Brain microvascular endothelial cell (primary cell): Measurements from ENCODE around the gene RBM39.
"Not testable (repeated sequence)": the region's sequence is repeated elsewhere in the genome, so short reads cannot be mapped to it uniquely, and the experiment has no call there.

Experiments
- DNase-seq: peaks from one replicate; pipeline ENCODE4 v3.0.0-alpha.2; 2020
- H3K27ac ChIP-seq: fragments of 250-450 bp; sonication (Bioruptor Pico); 2 replicates; pipeline ENCODE4 v1.5.1; 2020; ENCODE audit warnings: mild to moderate bottlenecking, moderate library complexity
- H3K27me3 ChIP-seq: fragments of 250-450 bp; sonication (Bioruptor Pico); replicated peaks from 2 replicates; pipeline ENCODE4 v1.5.1; 2020; ENCODE audit warnings: mild to moderate bottlenecking
- H3K36me3 ChIP-seq: fragments of 250-450 bp; sonication (Bioruptor Pico); replicated peaks from 2 replicates; pipeline ENCODE4 v1.5.1; 2020; ENCODE audit warnings: mild to moderate bottlenecking
- H3K4me3 ChIP-seq: 2 replicates; pipeline ENCODE4 v1.5.1; 2011; ENCODE audit warnings: low read depth, mild to moderate bottlenecking, control low read depth, low read length, moderate library complexity
- in situ Hi-C: cut with HindIII; loops from 2 replicates; pipeline ENCODE4 v1.10.0; 2017; ENCODE audit warnings: low sequenced_read_pairs, low pct_ligation_motif_present
- TF ChIP-seq, protein P1 (sequence below): IDR thresholded peaks from 2 replicates; pipeline ENCODE4 v1.5.1; 2011; ENCODE audit warnings: low read depth, mild to moderate bottlenecking, moderate library complexity, low read length, control low read depth, inconsistent platforms; ENCODE audit errors: missing control alignments

Gene RBM39

DNA sequence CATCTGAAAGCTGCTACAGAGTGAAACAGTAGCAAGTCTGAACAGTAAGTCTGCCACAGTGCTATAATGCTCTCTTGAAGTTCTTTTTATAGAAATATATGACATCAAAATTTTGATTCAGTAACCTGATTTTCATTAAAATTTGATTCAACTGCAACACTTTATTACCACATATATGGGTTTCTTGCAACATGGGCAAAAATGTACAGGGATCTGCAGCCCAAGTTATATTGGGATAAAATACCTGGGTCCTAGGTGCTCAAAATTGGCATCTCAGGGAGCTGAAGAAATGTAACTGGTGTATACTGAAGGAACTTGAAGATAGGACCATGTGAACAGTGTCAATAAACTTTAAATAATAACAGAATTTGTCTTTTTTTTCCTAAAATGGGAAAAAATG is 32.0 kb downstream of the RBM39 start:
- in situ Hi-C loops = no loop called here
- no peak for DNase-seq
- Histone ChIP-seq H3K27ac (no peak overlapping the region), H3K4me3 (no peak overlapping the region), H3K36me3 (peaks cover 77% of the 10 kb centered on the region), H3K27me3 (no peaks in the 10 kb centered on the region)
- TF ChIP-seq, protein P1, sequence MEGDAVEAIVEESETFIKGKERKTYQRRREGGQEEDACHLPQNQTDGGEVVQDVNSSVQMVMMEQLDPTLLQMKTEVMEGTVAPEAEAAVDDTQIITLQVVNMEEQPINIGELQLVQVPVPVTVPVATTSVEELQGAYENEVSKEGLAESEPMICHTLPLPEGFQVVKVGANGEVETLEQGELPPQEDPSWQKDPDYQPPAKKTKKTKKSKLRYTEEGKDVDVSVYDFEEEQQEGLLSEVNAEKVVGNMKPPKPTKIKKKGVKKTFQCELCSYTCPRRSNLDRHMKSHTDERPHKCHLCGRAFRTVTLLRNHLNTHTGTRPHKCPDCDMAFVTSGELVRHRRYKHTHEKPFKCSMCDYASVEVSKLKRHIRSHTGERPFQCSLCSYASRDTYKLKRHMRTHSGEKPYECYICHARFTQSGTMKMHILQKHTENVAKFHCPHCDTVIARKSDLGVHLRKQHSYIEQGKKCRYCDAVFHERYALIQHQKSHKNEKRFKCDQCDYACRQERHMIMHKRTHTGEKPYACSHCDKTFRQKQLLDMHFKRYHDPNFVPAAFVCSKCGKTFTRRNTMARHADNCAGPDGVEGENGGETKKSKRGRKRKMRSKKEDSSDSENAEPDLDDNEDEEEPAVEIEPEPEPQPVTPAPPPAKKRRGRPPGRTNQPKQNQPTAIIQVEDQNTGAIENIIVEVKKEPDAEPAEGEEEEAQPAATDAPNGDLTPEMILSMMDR = no peak

DNA sequence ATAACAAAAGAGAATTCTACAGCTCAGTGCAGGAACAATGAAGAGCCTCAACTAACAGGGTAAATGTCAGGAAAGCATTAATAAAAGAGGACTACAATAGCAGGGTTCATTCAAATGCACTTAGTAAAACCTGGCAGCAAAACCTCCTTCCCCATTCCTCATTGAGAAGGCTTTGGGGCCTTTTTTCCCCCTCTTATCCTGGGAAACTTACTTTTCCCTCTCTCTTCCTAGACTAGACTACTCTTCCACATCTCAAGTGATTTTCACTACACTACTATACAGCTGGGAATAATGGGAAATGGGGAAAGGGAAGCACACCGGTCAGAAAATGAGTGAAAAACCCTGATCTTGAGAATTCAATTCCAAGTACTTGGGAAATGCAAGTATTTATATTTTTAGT is 32.8 kb downstream of the RBM39 start:
- TF ChIP-seq, protein P1 = no peak
- no peak overlapping the region for H3K27ac ChIP-seq
- H3K36me3 ChIP-seq = peaks cover 79% of the 10 kb centered on the region
- no peaks in the 10 kb centered on the region for H3K27me3 ChIP-seq
- DNase-seq = no peak
- no peak overlapping the region for H3K4me3 ChIP-seq
- in situ Hi-C loops = no loop called here

DNA sequence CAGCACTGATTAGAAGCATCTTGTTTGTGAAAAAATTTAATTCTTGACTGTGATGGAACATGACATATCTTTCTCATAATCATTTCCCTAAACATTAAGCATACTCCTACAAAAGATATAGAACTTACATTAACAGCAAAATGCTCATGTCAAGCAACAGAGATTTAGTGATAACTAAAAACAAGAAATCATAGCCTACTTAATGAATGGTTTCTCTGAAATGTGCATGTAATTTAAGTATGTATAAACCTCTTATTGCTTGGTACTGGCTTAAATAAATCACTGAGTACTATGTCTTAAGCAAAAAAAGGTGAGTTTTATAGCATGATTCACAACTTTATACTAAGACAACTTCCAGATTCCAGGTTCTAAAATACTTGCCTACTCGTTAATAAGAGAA is 33.6 kb downstream of the RBM39 start:
- in situ Hi-C loops = no loop called here
- Histone ChIP-seq H3K4me3 (no peak overlapping the region), H3K27me3 (no peaks in the 10 kb centered on the region), H3K36me3 (peaks cover 80% of the 10 kb centered on the region), H3K27ac (no peak overlapping the region)
- no peak for DNase-seq
- TF ChIP-seq, protein P1 = no peak

DNA sequence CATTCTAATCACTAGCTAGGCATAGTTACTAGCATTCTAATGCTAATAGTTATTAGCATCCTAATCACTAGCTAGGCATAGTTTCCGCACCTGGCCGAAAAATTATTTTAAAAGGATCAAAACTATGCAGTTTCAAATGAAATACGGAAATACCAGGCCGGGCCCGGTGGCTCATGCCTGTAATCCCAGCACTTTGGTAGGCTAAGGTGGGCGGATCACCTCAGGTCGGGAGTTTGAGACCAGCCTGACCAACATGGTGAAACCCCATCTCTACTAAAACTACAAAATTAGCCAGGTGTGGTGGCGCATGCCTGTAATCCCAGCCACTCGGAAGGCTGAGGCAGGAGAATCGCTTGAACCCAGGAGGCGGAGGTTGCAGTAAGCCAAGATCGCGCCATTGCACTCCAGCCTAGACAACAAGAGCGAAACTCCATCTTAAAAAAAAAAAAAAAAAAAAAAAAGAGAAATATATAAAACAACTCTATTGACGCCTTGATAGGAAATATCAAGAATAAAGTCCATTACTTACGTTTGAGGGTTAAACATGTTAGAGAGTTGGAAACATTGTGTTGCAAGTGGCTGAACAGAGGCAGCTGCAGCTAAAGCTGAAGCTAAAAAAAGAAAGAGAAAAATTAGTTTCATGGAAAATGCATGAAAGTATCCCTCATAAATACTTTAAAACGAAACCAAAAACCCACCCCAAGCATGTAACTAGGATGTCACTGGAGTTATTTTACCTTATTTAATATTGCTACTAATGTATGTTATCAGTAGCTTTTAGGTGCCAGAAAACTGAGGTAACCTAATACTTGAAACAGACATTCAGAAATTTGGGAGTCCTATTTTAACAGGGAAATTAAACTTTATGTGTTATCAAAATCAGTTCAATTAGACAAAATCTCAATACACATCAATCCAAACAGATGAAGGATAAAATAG is 35.2 kb downstream of the RBM39 start:
- in situ Hi-C loops, DNase-seq, H3K27ac ChIP-seq, H3K27me3 ChIP-seq, H3K4me3 ChIP-seq: not testable (repeated sequence)
- H3K36me3 ChIP-seq = peaks cover 81% of the 10 kb centered on the region

DNA sequence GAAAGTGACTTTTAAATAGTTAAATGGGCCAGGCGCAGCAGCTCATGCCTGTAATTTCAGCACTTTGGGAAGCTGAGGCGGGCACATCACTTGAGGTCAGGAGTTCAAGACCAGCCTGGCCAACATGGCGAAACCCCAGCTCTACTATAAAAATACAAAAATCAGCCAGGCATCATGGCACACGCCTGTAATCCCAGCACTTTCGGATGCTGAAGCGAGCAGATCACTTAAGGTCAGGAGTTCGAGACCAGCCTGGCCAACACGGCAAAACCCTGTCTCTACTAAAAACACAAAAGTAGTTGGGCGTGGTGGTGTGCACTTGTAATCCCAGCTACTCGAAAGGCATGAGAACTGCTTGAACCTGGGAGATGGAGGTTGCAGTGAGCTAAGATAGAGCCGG is 36.2 kb downstream of the RBM39 start:
- H3K27ac ChIP-seq, in situ Hi-C loops, H3K4me3 ChIP-seq, DNase-seq, H3K27me3 ChIP-seq: not testable (repeated sequence)
- H3K36me3 ChIP-seq = peaks cover 79% of the 10 kb centered on the region

DNA sequence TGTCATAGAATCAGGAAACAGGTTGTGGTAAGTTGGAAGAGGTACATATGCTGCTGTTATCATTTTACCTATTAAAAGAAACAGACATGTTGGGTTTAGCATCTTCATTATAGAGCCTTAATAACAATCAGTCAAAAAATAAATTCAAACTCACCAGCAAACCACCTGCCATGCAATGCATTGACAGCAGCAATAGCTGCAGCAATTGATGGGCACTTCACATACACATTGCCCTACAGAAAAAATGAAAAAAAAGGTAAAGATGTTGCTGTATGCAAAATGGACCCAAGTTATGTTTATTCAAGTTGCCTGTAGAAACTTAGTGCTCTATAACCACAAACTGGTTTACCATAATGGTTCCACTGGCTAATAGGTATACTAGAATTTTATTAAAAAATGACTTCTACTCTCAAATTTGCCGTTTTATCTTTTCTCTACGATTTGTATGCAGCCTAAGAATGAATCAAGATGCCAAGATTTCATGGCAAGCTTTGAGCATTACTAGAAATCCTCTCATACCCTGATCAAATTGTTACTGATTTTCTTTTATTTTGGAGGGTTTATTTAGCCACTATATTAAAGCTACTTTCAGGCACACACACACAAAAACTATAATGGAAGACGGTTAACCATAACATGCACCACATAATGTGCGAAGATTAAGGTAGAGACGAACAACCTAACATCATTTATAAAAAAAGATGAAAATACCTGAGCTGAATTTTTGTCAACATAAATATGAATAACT is 37.4 kb downstream of the RBM39 start:
- TF ChIP-seq, protein P1 = no peak
- H3K27ac ChIP-seq = no peak overlapping the region
- DNase-seq = no peak
- H3K27me3 ChIP-seq = no peaks in the 10 kb centered on the region
- no peak overlapping the region for H3K4me3 ChIP-seq
- peaks cover 67% of the 10 kb centered on the region for H3K36me3 ChIP-seq
- in situ Hi-C loops = no loop called here
